ENCODE results near the gene SPTLC2.

DNA sequence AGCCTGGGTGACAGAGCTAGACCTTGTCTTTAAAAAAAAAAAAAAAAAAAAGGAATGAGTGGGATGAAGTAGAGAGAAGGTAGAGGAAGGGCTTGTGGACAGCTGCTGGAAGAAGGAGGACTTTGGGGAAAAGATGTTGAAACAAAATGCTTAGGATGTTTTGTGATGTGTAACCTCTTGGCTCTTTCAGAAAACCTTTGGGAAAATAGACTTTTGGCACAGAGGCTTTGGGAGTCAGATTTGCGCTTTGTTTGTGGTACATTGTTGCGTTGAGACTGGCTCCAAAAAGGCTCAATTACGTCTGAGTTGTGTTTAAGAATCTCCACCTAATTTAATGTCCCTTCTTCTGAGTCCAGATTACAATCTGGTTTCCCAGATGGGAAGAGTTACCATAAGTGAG, 32.9 kb upstream of the SPTLC2 start:
- TF ChIP-seq CTCF (IDR thresholded peaks at IDR 0.05; ENCODE audit: insufficient read depth, low read length) (no peak), POLR2AphosphoS5 (IDR thresholded peaks at IDR 0.05; ENCODE audit: low read depth) (no peak), GABPA (IDR thresholded peaks at IDR 0.05; ENCODE audit: low read depth) (no peak)
- TF ChIP-seq, protein P1, sequence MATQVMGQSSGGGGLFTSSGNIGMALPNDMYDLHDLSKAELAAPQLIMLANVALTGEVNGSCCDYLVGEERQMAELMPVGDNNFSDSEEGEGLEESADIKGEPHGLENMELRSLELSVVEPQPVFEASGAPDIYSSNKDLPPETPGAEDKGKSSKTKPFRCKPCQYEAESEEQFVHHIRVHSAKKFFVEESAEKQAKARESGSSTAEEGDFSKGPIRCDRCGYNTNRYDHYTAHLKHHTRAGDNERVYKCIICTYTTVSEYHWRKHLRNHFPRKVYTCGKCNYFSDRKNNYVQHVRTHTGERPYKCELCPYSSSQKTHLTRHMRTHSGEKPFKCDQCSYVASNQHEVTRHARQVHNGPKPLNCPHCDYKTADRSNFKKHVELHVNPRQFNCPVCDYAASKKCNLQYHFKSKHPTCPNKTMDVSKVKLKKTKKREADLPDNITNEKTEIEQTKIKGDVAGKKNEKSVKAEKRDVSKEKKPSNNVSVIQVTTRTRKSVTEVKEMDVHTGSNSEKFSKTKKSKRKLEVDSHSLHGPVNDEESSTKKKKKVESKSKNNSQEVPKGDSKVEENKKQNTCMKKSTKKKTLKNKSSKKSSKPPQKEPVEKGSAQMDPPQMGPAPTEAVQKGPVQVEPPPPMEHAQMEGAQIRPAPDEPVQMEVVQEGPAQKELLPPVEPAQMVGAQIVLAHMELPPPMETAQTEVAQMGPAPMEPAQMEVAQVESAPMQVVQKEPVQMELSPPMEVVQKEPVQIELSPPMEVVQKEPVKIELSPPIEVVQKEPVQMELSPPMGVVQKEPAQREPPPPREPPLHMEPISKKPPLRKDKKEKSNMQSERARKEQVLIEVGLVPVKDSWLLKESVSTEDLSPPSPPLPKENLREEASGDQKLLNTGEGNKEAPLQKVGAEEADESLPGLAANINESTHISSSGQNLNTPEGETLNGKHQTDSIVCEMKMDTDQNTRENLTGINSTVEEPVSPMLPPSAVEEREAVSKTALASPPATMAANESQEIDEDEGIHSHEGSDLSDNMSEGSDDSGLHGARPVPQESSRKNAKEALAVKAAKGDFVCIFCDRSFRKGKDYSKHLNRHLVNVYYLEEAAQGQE (IDR thresholded peaks at IDR 0.05; ENCODE audit: insufficient replicate concordance, low read depth): no peak

Data from HL-60 (cell line).